RPMI7951 (cell line): ENCODE measurements around the gene TMOD1. TPM values are rescaled to one million over a fixed set of nuclear protein-coding genes. Genes with fewer than 3 reads are reported as not detected.
"Not testable (repeated sequence)": the region's sequence is repeated elsewhere in the genome, so short reads cannot be mapped to it uniquely, and the experiment has no call there.

Experiments
- DNase-seq: peaks from one replicate; pipeline ENCODE4 v3.0.0-alpha.2; 2012; ENCODE audit warnings: low read depth
- total RNA-seq: library from RNA; depleted of rRNA; stranded (reverse); fragments of >200 nt; shearing (Covaris generic); gene quantifications from 2 replicates; pipeline ENCODE4 v1.2.3, GENCODE V29; 2014; rRNA removed

TMOD1 gene
- 0.98 and 1.3 TPM in 2 replicates for total RNA-seq

DNA sequence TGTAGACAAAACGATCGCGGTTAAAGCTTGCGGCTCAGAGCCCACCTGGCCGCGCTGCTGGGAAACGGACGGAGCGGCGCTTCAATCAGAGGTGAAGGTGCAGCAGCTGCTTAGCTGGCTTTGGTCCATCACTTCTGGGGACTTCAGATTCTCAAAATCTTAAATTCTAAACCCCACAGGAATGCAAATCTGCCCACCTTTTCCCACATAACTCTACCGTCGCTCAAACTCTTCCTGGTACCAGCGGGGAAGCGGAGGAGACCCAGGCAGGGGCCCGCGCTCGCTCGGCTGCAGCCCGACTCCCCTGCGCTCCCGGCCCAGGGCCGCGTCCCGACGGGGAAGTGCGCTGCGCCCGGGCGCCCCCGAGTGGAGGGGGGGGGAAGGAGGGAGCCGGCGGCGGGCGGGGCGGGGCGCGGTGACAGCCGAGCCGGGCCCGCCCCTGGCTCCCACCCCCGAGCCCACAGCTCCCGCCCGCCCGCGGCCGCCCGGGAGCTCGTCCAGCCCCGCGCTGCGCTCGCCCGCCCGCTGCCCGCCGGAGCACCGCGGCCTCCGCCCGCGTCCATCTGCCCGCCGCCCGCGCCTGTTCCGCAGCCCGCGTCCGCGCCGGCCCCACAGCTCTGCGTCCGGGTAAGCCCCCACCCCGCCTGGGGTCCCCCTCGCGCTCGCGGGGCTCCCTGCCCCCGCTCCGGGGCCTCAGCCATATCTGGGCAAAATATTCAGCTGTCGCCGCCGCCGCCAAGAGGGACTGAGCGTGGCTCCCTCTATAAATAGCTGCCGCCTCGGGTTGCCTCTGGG is at the start of gene TMOD1:
TSS of gene TMOD1 (plus strand) at position 490 of the 795 bp plus-strand sequence. CDS start 22,523 bp downstream, outside the sequence.
- peak; percentile 67 for DNase-seq

- DNase-seq: not testable (repeated sequence)
These were observed 47.9 kb upstream of the TMOD1 start for GRCh38 chr9:97453573-97453972.

DNA sequence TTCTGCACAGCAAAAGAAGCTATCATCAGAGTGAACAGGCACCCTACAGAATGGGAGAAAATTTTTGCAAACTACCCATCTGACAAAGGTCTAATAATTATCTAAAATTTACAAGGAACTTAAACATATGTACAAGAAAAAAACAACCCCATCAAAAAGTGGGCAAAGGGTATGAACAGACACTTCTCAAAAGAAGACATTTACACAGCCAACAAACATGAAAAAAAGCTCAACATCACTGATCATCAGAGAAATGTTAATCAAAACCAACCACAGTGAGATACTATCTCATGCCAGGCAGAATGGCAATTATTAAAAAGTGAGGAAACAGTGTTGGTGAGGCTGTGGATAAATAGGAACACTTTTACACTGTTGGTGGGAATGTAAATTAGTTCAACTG is 44.6 kb upstream of the TMOD1 start:
- not testable (repeated sequence) for DNase-seq

DNA sequence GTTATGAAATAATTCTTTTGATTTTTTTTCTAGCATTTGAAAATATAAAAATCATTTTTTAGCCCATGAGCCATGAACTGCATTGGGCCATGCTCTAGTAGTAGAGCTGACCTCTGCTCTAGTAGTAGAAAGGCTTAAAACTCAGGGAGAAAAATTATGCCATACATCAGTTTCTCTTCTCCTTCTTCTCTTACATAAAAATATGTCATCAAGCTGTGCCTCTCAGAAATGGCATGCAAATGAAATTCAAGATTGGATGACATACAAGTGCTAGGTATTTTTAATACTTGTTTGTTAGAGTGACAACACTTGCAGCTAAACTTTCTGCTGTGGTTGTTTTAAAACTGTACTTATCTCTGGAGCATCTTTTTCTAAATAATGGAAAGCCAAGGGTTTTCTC is 42.1 kb upstream of the TMOD1 start:
- no peak for DNase-seq

DNA sequence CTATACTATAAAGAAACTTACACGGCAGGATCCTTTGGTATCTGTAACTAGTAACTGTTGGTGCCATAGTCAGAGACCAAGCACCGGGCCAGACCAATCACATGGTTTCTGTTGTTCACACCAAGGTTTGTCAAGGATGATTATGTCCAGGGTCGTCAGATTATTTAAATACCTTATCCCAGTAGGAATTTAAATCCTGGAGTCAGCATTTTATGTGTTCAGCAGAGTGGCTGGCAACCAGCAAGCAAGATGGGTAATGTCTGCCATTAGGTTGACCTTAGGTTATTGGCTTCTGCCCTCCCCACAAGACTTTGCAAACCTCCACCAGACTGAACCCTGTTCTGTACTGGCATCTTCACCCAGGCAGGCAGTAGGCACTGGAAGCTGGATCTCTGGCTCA is 39.3 kb upstream of the TMOD1 start:
- DNase-seq: no peak

DNA sequence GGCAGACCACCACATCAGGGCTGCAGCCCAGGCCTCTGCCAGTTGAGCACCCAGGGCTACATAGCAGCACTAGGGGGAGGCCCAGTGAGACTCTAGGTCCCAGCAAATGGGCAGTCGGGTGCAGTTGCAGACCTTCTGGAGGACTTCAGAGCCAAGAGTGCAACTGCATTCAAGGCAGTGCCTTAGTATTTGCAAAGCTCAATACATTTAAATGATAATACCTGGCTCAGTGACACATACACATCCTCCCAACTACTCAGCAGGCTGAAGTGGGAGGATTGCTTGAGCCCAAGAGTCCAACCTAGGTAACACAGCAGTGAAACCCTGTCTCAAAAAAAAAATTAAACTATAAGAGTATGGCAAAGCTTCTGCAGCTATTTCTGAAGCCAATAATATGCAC is 38.6 kb upstream of the TMOD1 start:
- no peak for DNase-seq

DNA sequence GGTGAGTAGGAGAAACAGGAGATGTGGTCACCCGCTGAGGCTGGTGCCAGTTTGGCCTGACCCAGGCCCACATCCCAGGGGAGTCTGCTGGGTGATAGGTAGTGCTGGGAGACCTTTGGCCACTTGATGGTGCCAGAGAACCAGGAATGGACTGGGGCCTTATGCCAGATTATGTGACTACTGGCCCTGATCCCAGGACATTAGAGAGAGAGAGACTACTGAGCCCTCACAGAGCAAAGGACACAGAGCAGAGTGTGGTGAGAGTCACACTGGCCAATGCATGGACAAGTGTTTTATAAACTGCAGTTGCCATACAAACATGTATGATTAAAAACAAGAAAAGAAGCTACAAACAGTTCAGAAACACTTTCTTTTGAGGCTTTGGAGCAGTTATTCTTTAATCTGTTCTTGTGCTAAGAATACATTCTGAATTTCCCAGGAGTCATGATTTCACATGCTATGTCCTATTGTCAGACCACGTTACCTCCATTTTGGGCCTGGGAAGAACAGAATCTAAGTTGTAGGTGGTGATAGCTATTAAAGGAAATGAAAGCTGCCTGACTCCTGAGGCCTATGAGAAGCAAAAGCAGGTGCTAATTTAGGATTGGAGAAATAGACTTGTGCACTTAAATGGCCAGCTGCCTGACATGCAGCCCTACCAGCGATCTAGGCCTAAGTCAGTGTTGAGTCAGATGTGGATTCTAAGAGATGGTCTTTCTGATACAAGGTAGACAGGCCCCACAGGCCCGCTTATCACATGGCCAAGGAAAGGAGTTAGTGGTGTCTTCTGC is 32.6 kb upstream of the TMOD1 start:
- peak; percentile 69 for DNase-seq

GRCh38 chr9:97470076-97470475 is 31.4 kb upstream of the TMOD1 start:
- DNase-seq: no peak

DNA sequence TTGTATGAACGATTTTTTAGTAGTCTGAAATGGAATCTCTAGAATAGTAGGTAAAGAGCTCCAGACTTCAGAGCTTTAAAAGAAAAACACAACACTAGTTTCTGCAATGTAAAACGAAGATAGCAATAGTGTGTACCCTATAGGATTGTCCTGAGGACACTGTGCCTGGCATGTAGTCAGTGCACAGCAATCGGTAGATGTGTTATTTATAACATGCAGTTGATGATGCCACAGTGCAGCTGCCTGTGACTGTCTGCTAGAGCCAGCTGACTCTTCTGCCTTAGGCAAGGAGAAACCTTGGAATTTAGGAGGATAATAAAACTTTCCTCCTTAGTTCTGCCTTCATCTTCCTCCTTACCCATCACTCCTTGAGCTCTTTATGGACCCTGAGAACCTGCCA is 27.7 kb upstream of the TMOD1 start:
- DNase-seq: peak; percentile 9

- DNase-seq: peak; percentile 28
These were observed 27.0 kb upstream of the TMOD1 start for GRCh38 chr9:97474372-97474925.

- DNase-seq: no peak
These were observed 26.4 kb upstream of the TMOD1 start for GRCh38 chr9:97475059-97475458.

DNA sequence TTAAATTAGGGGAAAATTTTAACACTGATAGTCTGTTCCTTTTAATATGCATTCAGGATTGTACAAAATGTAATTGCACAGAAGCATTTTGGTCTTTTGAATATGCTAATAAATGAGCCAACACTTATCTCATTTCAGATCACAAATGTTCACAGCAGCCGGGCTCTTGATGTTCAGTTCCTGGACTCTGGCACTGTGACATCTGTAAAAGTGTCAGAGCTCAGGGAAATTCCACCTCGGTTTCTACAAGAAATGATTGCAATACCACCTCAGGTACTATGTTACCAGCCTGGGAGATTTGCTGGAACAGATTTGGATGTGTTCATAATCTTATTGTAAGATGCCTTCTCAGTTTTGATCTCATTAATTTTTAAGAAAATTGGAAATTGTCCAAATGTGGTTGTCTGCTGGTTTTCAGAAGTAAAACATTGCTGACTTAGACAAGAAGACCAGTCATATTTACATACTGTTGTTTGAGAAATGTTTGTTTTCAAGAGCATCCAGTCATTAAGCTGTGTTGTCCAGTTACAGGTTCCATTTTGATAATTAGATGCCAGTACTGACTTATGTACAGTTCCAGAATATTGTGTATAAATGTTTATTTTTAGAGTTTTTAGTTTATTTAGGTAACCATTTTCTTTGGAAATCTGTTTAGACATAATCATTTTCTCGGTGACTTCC is 23.0 kb upstream of the TMOD1 start:
- no peak for DNase-seq

- no peak for DNase-seq
These were observed 21.8 kb upstream of the TMOD1 start for GRCh38 chr9:97479496-97480159.

DNA sequence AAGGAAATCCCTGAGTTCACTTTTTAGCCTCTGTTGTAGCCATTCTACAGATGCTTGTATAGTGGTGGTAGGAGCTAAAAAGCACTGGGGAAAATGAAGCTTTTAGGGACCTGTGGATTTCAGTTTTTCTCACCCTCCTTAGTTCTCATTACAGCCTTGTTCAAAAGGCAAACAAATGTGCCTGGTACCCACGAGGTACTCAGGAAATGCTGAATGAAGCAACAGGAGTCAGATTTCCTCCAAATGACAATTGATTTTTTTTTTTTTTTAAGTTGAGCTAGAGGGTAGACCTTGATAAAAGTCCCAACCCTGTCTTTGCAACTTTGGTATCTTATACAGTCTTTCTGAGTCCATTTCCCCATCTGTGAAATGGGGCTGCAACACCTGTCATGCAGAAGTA is 21.3 kb upstream of the TMOD1 start:
- DNase-seq: no peak

GRCh38 chr9:97480749-97481148 is 20.7 kb upstream of the TMOD1 start:
- peak; percentile 44 for DNase-seq

- DNase-seq: peak; percentile 57
These were observed 17.3 kb upstream of the TMOD1 start for GRCh38 chr9:97484134-97484533.

- no peak for DNase-seq
These were observed 14.4 kb upstream of the TMOD1 start for GRCh38 chr9:97487107-97487506.

GRCh38 chr9:97487861-97488260 is 13.6 kb upstream of the TMOD1 start:
- no peak for DNase-seq

GRCh38 chr9:97491216-97491999 is 10.1 kb upstream of the TMOD1 start:
- no peak for DNase-seq

DNA sequence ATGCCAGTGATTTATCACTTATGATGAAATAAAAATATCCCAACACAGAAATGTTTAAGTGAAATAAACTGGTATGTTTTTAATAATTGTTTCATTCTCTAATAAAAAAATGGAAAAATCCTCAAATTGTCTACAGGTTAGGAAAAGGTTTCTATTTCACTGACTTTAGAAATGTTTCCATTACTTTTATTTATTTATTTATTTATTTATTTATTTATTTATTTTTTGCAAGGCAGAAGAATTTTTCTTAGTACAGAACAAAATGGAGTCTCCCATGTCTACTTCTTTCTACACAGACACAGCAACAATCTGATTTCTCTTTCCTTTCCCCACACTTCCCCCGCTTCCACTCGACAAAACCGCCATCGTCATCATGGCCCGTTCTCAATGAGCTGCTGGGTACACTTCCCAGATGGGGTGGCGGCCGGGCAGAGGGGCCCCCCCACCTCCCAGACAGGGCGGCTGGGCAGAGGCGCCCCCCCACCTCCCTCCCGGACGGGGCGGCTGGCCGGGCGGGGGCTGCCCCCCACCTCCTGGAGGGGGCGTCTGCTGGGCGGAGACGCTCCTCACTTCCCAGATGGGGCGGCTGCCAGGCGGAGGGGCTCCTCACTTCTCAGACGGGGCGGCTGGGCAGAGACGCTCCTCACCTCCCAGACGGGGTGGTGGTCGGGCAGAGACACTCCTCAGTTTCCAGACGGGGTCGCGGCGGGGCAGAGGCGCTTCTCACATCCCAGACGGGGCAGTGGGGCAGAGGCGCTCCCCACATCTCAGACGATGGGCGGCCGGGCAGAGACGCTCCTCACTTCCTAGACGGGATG is 3.7 kb upstream of the TMOD1 start:
- DNase-seq: not testable (repeated sequence)
